SK-N-SH treated with all-trans-retinoic acid at 6 μM for 48 hours (cell line): ENCODE measurements around the gene C9orf78.

Source experiments
- BACH2 ChIP-seq: fragments of 250-450 bp; sonication (Bioruptor Pico); IDR thresholded peaks from 2 replicates; pipeline ENCODE4 v1.9.0; 2021; ENCODE audit warnings: mild to moderate bottlenecking, borderline replicate concordance
- CSDC2 ChIP-seq: fragments of 250-450 bp; sonication (Bioruptor Pico); IDR thresholded peaks from 2 replicates; pipeline ENCODE4 v1.5.0; 2020; ENCODE audit warnings: mild to moderate bottlenecking, moderate library complexity
- ESRRG ChIP-seq: fragments of 250-450 bp; sonication (Bioruptor Pico); IDR thresholded peaks from 2 replicates; pipeline ENCODE4 v1.6.1; 2021; ENCODE audit warnings: mild to moderate bottlenecking
- ISL1 ChIP-seq: fragments of 250-450 bp; sonication (Bioruptor Pico); IDR thresholded peaks from 2 replicates; pipeline ENCODE4 v2.1.2; 2022; ENCODE audit warnings: mild to moderate bottlenecking, moderate library complexity
- TF ChIP-seq, protein P1 (sequence below): fragments of 250-450 bp; sonication (Bioruptor Pico); IDR thresholded peaks from 2 replicates; pipeline ENCODE4 v1.8.0; 2020; ENCODE audit warnings: mild to moderate bottlenecking, moderate library complexity, borderline replicate concordance
- TF ChIP-seq, protein P2 (sequence below): fragments of 250-450 bp; sonication (Bioruptor Pico); IDR thresholded peaks from 2 replicates; pipeline ENCODE4 v1.5.1; 2021; ENCODE audit warnings: mild to moderate bottlenecking, moderate library complexity

- TF ChIP-seq CSDC2 (CRISPR knock-in tag) (no peak), ESRRG (no peak), ISL1 (CRISPR knock-in tag) (no peak), BACH2 (CRISPR knock-in tag) (no peak)
- TF ChIP-seq, protein P1, sequence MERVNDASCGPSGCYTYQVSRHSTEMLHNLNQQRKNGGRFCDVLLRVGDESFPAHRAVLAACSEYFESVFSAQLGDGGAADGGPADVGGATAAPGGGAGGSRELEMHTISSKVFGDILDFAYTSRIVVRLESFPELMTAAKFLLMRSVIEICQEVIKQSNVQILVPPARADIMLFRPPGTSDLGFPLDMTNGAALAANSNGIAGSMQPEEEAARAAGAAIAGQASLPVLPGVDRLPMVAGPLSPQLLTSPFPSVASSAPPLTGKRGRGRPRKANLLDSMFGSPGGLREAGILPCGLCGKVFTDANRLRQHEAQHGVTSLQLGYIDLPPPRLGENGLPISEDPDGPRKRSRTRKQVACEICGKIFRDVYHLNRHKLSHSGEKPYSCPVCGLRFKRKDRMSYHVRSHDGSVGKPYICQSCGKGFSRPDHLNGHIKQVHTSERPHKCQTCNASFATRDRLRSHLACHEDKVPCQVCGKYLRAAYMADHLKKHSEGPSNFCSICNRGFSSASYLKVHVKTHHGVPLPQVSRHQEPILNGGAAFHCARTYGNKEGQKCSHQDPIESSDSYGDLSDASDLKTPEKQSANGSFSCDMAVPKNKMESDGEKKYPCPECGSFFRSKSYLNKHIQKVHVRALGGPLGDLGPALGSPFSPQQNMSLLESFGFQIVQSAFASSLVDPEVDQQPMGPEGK, result no peak
- TF ChIP-seq, protein P2, sequence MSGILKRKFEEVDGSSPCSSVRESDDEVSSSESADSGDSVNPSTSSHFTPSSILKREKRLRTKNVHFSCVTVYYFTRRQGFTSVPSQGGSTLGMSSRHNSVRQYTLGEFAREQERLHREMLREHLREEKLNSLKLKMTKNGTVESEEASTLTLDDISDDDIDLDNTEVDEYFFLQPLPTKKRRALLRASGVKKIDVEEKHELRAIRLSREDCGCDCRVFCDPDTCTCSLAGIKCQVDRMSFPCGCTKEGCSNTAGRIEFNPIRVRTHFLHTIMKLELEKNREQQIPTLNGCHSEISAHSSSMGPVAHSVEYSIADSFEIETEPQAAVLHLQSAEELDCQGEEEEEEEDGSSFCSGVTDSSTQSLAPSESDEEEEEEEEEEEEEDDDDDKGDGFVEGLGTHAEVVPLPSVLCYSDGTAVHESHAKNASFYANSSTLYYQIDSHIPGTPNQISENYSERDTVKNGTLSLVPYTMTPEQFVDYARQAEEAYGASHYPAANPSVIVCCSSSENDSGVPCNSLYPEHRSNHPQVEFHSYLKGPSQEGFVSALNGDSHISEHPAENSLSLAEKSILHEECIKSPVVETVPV (CRISPR knock-in tag), result no peak
Observed at GRCh38 chr9:129865668-129866320, 30.7 kb upstream of the C9orf78 start.
